Hematopoietic multipotent progenitor cell treated with erythropoietin and hydrocortisone succinate and interleukin-3 and kit ligand, for 6 days (in vitro differentiated cells): ENCODE data around the gene DRD1.

Experiments
- DNase-seq: peaks from one replicate; pipeline ENCODE4 v3.0.0-alpha.2; 2015

DRD1 gene

GRCh38 chr5:175444060-175444904, at the start of gene DRD1:
TSS of gene DRD1 (minus strand) at chr5:175444182. CDS start at chr5:175443099, 1,083 bp downstream.
- peak; percentile 53 for DNase-seq

- DNase-seq, result no peak
Measured at GRCh38 chr5:175493726-175494125, 49.7 kb upstream of the DRD1 start.

- no peak for DNase-seq
Measured at GRCh38 chr5:175493260-175493659, 49.3 kb upstream of the DRD1 start.

- no peak for DNase-seq
Measured at GRCh38 chr5:175491223-175491622, 47.2 kb upstream of the DRD1 start.

- peak; percentile 53 for DNase-seq
Measured at GRCh38 chr5:175489693-175490443, 45.9 kb upstream of the DRD1 start.

- DNase-seq, result no peak
Measured at GRCh38 chr5:175487514-175488222, 43.7 kb upstream of the DRD1 start.

GRCh38 chr5:175485631-175486030, 41.6 kb upstream of the DRD1 start:
- DNase-seq, result no peak

GRCh38 chr5:175484829-175485228, 40.8 kb upstream of the DRD1 start:
- no peak for DNase-seq

GRCh38 chr5:175484322-175484721, 40.3 kb upstream of the DRD1 start:
- DNase-seq, result no peak

- DNase-seq, result no peak
Measured at GRCh38 chr5:175483337-175483736, 39.4 kb upstream of the DRD1 start.

- DNase-seq, result peak; percentile 40
Measured at GRCh38 chr5:175479125-175479881, 35.3 kb upstream of the DRD1 start.

GRCh38 chr5:175478384-175479124, 34.6 kb upstream of the DRD1 start, which contains the start of gene SFXN1:
TSS of gene SFXN1 (plus strand) at chr5:175478560. CDS start at chr5:175492104, 13,544 bp downstream.
- peak; percentile 83 for DNase-seq

- no peak for DNase-seq
Measured at GRCh38 chr5:175478008-175478383, 34.0 kb upstream of the DRD1 start.

GRCh38 chr5:175477440-175477839, 33.5 kb upstream of the DRD1 start:
- DNase-seq, result no peak

- no peak for DNase-seq
Measured at GRCh38 chr5:175475248-175475647, 31.3 kb upstream of the DRD1 start.

- no peak for DNase-seq
Measured at GRCh38 chr5:175472378-175472777, 28.4 kb upstream of the DRD1 start.

- DNase-seq, result no peak
Measured at GRCh38 chr5:175471628-175472027, 27.6 kb upstream of the DRD1 start.

GRCh38 chr5:175471196-175471595, 27.2 kb upstream of the DRD1 start:
- no peak for DNase-seq

GRCh38 chr5:175470781-175471180, 26.8 kb upstream of the DRD1 start:
- DNase-seq, result no peak

GRCh38 chr5:175469916-175470315, 25.9 kb upstream of the DRD1 start:
- DNase-seq, result no peak

- DNase-seq, result no peak
Measured at GRCh38 chr5:175468892-175469291, 24.9 kb upstream of the DRD1 start.
